NCI-H2171 (cell line): Measurements from ENCODE around the gene DRD2.
A peak's percentile ranks its signal among the peaks of the same experiment; 100 is the strongest.
"Not testable (repeated sequence)": the region's sequence is repeated elsewhere in the genome, so short reads cannot be mapped to it uniquely, and the experiment has no call there.

Experiments used
- DNase-seq: peaks from one replicate; lab custom pipeline; 2025; lab: John Stamatoyannopoulos, UW

The DRD2 gene

GRCh38 chr11:113475160-113475761 lies at the start of gene DRD2:
TSS of gene DRD2 (minus strand) at chr11:113475398. CDS start at chr11:113424651, 50,747 bp downstream.
- DNase-seq, result no peak

GRCh38 chr11:113523906-113524305 lies 48.7 kb upstream of the DRD2 start:
- not testable (repeated sequence) for DNase-seq

- no peak for DNase-seq
Measured at GRCh38 chr11:113521737-113522517, 46.7 kb upstream of the DRD2 start.

- DNase-seq, result peak; percentile 56
Measured at GRCh38 chr11:113519989-113520613, 44.9 kb upstream of the DRD2 start.

- DNase-seq, result no peak
Measured at GRCh38 chr11:113518716-113519495, 43.7 kb upstream of the DRD2 start.

GRCh38 chr11:113517361-113517760 lies 42.2 kb upstream of the DRD2 start:
- no peak for DNase-seq

- no peak for DNase-seq
Measured at GRCh38 chr11:113514856-113515255, 39.7 kb upstream of the DRD2 start.

GRCh38 chr11:113507341-113507740 lies 32.1 kb upstream of the DRD2 start:
- DNase-seq, result no peak

GRCh38 chr11:113506893-113507292 lies 31.7 kb upstream of the DRD2 start:
- DNase-seq, result no peak

GRCh38 chr11:113506461-113506860 lies 31.3 kb upstream of the DRD2 start:
- DNase-seq, result no peak

- no peak for DNase-seq
Measured at GRCh38 chr11:113505541-113506375, 30.6 kb upstream of the DRD2 start.

- DNase-seq, result no peak
Measured at GRCh38 chr11:113505046-113505445, 29.8 kb upstream of the DRD2 start.

GRCh38 chr11:113504586-113504985 lies 29.4 kb upstream of the DRD2 start:
- no peak for DNase-seq

GRCh38 chr11:113504071-113504470 lies 28.9 kb upstream of the DRD2 start:
- DNase-seq, result no peak

GRCh38 chr11:113497066-113497910 lies 22.1 kb upstream of the DRD2 start:
- no peak for DNase-seq

GRCh38 chr11:113496026-113496651 lies 20.9 kb upstream of the DRD2 start:
- no peak for DNase-seq

GRCh38 chr11:113494021-113494420 lies 18.8 kb upstream of the DRD2 start:
- DNase-seq, result no peak

GRCh38 chr11:113493206-113493605 lies 18.0 kb upstream of the DRD2 start:
- DNase-seq, result no peak

GRCh38 chr11:113488931-113489351 lies 13.7 kb upstream of the DRD2 start:
- no peak for DNase-seq

- no peak for DNase-seq
Measured at GRCh38 chr11:113487622-113488021, 12.4 kb upstream of the DRD2 start.
